ENCODE data around the gene DBNL.

The DBNL gene

GRCh38 chr7:44079331-44080021, 35.0 kb downstream of the DBNL start:
- no peak for DNase-seq

GRCh38 chr7:44080118-44080517, 35.6 kb downstream of the DBNL start:
- no peak for DNase-seq

GRCh38 chr7:44080686-44081265, 36.3 kb downstream of the DBNL start:
- no peak for DNase-seq

GRCh38 chr7:44081266-44081748, 36.8 kb downstream of the DBNL start:
- no peak for DNase-seq

GRCh38 chr7:44082541-44083207, 38.2 kb downstream of the DBNL start:
- peak; percentile 99 for DNase-seq

GRCh38 chr7:44083796-44084195, 39.3 kb downstream of the DBNL start:
- DNase-seq, result no peak

GRCh38 chr7:44084701-44085100, 40.2 kb downstream of the DBNL start:
- no peak for DNase-seq

- DNase-seq, result no peak
Measured at GRCh38 chr7:44085546-44085945, 41.0 kb downstream of the DBNL start.

- no peak for DNase-seq
Measured at GRCh38 chr7:44086627-44087026, 42.1 kb downstream of the DBNL start.

GRCh38 chr7:44087911-44088838, 43.7 kb downstream of the DBNL start:
- DNase-seq, result no peak

GRCh38 chr7:44093102-44093641, 48.7 kb downstream of the DBNL start:
- no peak for DNase-seq

- no peak for DNase-seq
Measured at GRCh38 chr7:44094365-44094764, 49.9 kb downstream of the DBNL start.

GRCh38 chr7:44094883-44095592, 50.5 kb downstream of the DBNL start:
- no peak for DNase-seq

GRCh38 chr7:44095781-44096180, 51.3 kb downstream of the DBNL start:
- DNase-seq, result no peak

- DNase-seq, result no peak
Measured at GRCh38 chr7:44096326-44096881, 51.9 kb downstream of the DBNL start.

GRCh38 chr7:44097064-44097932, 52.8 kb downstream of the DBNL start:
- no peak for DNase-seq

- DNase-seq, result no peak
Measured at GRCh38 chr7:44098092-44099068, 53.9 kb downstream of the DBNL start.

GRCh38 chr7:44099669-44100068, 55.2 kb downstream of the DBNL start:
- no peak for DNase-seq
